Measurements from ENCODE around the gene SPATA3.
A peak's percentile ranks its signal among the peaks of the same experiment; 100 is the strongest.

SPATA3 gene

GRCh38 chr2:230968921-230969658, 26.8 kb upstream of the SPATA3 start:
- DNase-seq = no peak

GRCh38 chr2:230969659-230970015, 26.3 kb upstream of the SPATA3 start:
- DNase-seq = no peak

GRCh38 chr2:230972046-230972445, 23.9 kb upstream of the SPATA3 start:
- DNase-seq = no peak

GRCh38 chr2:230974096-230974913, 21.6 kb upstream of the SPATA3 start:
- no peak for DNase-seq

GRCh38 chr2:230975927-230976326, 20.0 kb upstream of the SPATA3 start:
- DNase-seq = no peak

GRCh38 chr2:230976671-230977171, 19.2 kb upstream of the SPATA3 start:
- DNase-seq = no peak

- DNase-seq = no peak
Observed at GRCh38 chr2:230980468-230980867, 15.5 kb upstream of the SPATA3 start.

GRCh38 chr2:230981704-230982103, 14.2 kb upstream of the SPATA3 start:
- DNase-seq = no peak

- DNase-seq = no peak
Observed at GRCh38 chr2:230982126-230982525, 13.8 kb upstream of the SPATA3 start.

- no peak for DNase-seq
Observed at GRCh38 chr2:230982528-230982927, 13.4 kb upstream of the SPATA3 start.

GRCh38 chr2:230983566-230983965, 12.4 kb upstream of the SPATA3 start:
- DNase-seq = no peak

- no peak for DNase-seq
Observed at GRCh38 chr2:230984393-230985220, 11.3 kb upstream of the SPATA3 start.

- DNase-seq = no peak
Observed at GRCh38 chr2:230985519-230986231, 10.2 kb upstream of the SPATA3 start.

- no peak for DNase-seq
Observed at GRCh38 chr2:230986520-230987136, 9.3 kb upstream of the SPATA3 start.

GRCh38 chr2:230987137-230988020, 8.5 kb upstream of the SPATA3 start:
- peak; percentile 23 for DNase-seq

- DNase-seq = no peak
Observed at GRCh38 chr2:230989731-230990130, 6.2 kb upstream of the SPATA3 start.

GRCh38 chr2:230990131-230990898, 5.6 kb upstream of the SPATA3 start:
- DNase-seq = no peak

GRCh38 chr2:230990899-230991150, 5.1 kb upstream of the SPATA3 start:
- no peak for DNase-seq

- DNase-seq = no peak
Observed at GRCh38 chr2:230991598-230991997, 4.3 kb upstream of the SPATA3 start.

- DNase-seq = no peak
Observed at GRCh38 chr2:230996661-230997060, 740 bp downstream of the SPATA3 start.

- no peak for DNase-seq
Observed at GRCh38 chr2:230998882-230999281, 3.0 kb downstream of the SPATA3 start.

Measured in NCI-H2171 (cell line).